ENCODE data around the gene SAA1. TPM values are rescaled to one million over a fixed set of nuclear protein-coding genes. Genes with fewer than 3 reads are reported as not detected.

The SAA1 gene
- 56.2 TPM for total RNA-seq

DNA sequence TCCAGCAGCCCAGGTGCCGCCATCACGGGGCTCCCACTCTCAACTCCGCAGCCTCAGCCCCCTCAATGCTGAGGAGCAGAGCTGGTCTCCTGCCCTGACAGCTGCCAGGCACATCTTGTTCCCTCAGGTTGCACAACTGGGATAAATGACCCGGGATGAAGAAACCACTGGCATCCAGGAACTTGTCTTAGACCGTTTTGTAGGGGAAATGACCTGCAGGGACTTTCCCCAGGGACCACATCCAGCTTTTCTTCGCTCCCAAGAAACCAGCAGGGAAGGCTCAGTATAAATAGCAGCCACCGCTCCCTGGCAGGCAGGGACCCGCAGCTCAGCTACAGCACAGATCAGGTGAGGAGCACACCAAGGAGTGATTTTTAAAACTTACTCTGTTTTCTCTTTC lies at the start of gene SAA1:
TSS of gene SAA1 (plus strand) at position 316 of the 400 bp plus-strand sequence. CDS start 624 bp downstream, outside the sequence.
- ATAC-seq, result peak; percentile 37

DNA sequence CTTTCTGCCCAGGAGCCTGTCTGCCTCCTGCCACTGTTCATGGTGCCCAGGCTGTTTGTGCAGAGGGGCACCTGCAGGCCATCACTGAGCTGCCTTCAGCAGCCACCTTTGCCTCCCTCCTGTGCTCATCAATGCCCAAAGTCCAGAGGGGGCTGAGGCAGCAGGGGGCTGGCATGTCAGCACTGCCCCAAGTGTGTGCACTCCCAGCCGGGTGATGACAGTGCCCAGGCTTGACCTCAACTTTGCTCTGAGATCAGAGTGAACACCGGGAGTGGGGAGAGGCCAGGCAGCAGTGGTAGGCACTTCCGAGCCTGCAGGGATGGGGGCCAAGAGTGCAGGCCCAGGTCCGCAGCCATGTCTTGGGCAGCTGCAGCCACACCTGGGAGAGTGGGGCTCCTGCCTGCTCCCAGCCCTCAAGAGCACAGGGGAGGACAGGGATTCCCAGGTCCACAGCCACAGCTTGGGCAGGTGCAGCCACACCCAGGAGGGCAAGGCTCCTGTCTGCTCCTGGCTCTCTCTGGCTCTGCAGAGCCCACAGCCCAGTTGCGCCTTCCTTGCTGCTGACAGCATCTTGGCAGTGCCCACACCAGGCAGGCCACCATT lies 44.7 kb upstream of the SAA1 start:
- no peak for ATAC-seq

DNA sequence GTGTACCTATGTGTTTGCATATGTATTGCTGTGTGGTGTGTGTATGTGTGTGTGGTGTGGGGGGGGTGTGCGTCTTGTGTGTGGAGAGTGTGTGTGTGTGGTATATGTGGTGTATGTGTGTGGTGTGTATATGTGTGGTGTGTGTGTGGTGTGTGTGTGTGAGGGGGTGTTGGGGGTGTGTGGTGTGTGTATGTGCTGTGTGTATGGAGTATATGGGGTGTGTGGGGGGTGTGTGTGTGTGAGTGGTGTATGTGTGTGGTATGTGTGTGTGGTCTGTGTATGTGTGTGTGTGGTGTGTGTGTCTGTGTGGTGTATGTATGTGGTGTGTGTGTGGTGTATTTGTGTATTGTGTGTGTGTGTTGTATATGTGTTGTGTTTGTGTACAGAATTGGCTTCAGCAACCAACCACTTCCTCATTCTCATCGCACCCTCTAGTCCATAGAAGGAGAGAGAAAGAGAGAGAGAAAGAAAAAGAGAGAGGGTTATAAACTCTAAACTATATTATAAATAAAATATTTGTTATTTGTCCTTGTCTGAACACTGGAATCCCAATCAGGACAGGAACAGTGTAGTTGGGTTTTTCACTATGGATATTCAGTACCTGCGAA lies 43.1 kb upstream of the SAA1 start:
- peak; percentile 11 for ATAC-seq

DNA sequence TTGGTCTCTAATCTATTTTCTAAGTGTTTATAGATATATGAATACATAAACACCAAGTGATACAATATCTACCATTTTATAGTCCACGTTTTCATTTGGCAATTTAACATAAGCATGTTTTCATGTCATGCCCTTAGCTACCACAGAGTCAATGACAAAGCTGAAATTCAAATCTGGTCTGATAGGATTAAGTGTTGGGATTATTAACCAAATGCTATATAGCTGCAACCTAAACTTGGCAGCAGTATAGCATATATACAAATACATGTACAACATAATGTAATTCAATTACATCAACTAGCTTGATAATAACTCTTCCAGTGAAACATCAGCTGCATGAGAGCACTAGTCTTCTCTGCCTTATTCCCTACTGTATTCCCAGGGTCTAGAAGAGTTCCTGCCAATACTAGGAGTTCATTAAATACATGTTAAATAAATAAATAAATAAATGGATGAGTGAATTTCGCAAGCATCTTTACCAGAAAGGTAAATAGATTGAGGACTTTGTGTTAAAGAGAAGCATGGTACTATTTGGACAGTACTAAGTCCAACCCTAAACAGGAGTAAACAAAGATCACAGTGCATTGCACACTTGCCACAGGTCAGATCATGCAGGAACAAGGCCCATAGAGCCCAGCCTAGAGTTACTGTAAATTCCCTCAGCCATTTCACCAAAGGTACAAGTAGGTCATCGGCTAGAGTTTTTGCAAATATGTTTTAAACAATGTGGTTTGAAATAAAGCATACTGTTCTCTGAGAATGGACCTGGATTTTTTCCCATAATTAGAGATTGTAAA lies 42.3 kb upstream of the SAA1 start:
- ATAC-seq, result no peak

DNA sequence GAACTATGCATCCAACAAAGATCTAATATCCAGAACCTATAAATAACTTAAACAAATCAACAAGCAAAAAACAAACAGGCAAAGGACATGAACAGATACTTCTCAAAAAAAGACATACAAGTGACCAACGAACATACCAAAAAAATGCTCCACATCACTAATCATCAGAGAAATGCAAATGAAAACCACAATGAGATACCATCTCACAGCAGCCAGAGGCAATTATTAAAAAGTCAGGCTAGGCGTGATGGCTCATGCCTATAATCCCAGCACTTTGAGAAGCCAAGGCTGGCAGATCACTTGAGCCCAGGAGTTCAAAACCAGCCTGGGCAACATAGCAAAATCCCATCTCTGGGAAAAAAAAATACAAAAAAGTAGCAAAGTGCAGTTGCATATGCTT lies 40.2 kb upstream of the SAA1 start:
- ATAC-seq, result no peak

DNA sequence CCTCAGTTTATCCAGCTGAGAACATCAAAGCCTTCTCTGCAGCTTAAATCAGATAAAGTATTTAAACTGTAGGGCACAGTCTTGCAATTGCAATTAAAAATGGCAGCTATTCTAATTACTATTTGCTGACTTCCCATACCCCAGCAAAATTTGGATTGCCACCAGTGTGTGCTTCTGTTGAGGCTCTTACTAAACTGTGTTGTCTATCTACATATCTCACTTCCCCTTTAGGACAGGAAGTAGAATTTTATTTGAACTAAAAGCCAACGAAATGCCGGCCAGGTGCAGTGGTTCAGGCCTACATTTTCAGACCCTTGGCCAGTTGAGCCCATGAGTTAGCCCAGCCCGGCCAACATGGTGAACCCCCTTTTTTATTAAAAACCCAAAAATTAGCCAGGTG lies 36.6 kb upstream of the SAA1 start:
- ATAC-seq, result peak; percentile 28

DNA sequence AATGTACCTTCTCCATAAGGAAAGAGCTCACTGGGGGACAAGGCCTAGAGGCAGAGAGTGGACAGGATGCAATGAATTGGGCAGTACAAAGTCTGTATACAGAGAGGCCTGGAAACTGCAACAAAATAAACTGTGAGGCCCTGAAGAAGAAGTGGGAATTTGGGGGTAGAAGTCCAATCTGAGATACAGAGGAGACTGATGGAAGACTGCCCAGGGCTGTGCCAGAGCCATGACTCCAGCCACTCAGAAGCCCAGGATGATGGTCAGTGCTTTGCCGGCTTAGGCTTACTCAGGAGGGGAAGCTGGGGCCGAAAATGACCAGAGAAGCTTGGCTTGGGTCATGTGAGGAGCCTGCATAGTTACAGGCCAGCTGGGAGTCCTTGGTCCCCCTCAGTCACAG lies 35.2 kb upstream of the SAA1 start:
- no peak for ATAC-seq

DNA sequence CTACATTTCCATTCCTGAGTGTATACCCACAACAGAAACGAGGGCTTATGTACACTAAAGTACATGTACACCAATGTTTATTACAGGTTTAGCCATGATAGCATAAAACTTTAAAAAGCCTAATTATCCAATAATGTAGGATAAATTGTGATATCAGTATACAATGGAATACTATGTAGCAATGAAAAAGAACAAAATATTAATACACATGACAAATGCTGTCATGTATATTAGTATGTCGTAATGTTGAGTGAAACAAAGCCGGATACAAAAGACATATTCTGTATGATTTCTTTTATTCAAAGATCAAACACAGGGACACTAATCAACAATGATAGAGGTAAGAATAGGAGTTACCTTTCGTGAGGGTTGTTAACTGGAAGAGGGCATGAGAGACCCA lies 32.2 kb upstream of the SAA1 start:
- ATAC-seq, result no peak

DNA sequence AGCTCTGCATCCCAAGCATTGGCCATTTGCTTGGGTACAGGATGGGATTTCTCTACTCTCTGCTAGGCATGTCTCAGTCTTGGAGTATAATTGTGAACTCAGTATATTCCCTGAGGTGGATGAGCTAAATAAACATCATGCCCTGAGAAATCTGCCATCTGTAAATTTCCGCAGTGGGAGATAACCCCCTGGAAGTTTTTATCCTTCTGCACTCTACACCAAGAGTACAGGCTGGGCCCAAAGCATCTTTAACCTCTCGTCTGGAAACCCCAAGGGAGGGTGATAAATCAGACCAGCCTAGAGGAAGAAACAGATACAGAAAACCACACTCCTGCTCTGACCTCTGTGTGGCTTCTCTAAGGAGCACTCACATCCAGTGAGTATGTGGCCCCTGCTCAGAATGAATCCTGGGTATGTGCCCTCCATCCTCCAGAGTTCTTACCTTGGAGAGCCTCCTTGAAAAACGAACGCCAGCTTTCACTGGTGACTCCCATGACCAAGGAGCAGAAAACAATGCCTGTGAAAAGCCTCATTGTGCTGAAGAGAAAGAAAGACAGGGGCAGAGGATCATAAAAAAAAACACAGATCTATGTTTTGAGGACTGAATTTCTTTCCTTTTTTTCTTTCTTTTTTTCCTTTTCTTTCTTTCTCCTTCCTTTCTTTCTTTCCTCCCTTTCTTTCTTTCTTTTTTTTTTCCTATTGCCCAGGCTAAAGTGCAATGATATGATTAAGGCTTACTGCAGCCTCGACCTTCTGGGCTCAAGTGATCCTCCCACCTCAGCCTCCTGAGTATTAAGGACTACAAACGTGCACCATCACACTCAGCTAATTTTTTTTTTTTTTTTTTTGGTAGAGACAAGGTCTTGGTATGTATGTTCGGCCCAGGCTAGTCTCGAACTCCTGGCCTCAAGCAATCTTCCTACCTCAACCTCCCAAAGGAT lies 30.4 kb upstream of the SAA1 start:
- ATAC-seq, result no peak

DNA sequence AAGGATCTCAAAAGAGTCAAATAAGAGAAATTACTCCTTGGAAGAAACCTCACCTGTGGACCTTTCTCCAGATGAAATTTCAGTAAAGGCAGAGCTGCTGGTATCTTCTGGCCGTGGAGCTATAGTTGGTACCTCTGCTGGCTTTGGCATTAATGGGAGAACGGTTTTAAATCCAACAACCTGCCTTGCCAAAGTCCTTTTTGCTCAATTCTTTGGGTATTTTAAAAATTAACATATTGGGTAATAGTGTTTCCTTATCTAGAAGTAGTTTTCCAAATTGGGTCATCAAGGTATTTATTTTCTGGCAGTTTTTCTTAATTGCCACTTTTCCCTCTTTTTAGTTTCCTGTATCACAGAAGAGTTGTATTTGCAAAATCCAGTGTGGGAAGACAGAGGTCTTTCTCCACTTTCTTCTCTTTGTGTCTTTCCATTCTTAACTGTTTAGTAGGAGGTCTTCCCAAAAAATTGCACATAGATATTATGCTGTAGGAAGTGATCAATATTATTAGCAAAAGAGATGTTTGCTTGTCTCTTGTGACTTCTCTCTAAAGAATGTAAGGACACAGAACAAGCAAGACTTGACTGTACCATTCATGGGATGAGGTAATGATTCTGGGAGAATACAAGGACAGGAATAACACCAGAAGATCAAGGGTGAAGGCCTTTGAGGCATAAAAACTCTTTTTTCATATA lies 29.3 kb upstream of the SAA1 start, which contains the start of gene SAA4:
TSS of gene SAA4 (minus strand) at position 139 of the 693 bp plus-strand sequence. CDS start 876 bp downstream, outside the sequence.
- no peak for ATAC-seq

DNA sequence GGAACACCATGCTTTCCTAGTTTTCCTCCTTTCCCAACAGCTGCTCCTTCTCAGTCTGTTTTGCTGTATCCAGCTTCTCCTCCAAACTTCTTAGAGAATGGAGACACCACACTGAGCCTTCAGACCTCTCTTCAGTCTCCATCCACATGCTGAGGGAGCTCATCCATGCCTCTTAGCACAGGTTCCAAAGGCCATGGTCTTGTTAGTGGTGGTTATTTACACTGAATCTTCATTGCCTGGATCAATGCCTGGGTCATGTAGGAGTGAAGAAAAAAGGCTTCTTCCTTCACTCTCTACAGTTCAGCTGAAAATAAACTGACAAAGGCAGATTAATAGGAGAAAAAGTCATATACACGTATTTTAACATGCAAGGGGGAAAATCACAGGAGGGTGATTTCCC lies 26.4 kb upstream of the SAA1 start:
- no peak for ATAC-seq

DNA sequence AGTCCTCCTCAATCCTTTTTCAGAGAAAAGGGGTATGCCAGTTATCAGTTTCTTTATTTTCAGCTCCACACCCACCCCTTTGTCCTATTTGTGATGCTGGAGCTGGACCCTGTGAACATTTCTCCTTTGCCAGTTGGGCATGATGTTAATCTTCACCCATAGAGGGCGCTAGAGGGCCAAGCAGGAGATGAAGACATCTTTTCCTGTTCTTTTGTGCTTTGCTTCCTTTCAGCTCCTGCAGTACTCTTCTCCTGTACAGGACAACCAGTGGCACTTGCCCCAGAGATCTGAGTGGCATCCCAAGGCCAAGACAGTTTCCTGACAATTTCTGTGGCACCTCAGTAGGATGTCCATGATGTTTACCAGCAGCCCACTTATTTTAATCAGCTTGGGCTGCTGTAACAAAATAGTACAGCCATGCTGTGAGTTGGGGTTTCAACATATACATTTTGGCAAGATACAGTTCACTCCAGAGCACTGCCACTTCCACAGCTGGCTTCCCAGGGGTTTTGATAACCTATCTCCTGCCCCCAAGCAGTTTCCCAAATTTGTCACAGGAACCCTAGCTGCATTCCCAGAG lies 22.2 kb upstream of the SAA1 start:
- ATAC-seq, result peak; percentile 66

DNA sequence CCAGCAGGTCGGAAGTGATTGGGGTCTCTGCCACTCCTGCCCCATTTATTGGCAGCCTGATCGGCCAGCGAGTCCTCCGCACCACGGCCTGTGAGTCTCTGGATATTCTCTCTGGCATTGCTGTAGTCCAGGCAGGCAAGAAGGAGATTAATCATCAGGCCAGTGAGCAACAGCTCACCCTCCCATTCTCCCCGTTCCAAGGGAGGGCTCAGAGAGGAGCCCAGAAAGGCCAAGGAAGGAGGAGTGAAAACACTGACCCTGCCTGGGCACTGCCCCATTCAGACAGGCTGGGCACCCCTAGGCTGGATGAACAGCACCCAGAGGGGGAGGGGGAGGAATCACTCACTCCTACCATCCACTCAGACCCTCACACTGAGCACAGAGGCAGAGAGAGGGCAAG lies 20.7 kb upstream of the SAA1 start:
- ATAC-seq, result no peak

DNA sequence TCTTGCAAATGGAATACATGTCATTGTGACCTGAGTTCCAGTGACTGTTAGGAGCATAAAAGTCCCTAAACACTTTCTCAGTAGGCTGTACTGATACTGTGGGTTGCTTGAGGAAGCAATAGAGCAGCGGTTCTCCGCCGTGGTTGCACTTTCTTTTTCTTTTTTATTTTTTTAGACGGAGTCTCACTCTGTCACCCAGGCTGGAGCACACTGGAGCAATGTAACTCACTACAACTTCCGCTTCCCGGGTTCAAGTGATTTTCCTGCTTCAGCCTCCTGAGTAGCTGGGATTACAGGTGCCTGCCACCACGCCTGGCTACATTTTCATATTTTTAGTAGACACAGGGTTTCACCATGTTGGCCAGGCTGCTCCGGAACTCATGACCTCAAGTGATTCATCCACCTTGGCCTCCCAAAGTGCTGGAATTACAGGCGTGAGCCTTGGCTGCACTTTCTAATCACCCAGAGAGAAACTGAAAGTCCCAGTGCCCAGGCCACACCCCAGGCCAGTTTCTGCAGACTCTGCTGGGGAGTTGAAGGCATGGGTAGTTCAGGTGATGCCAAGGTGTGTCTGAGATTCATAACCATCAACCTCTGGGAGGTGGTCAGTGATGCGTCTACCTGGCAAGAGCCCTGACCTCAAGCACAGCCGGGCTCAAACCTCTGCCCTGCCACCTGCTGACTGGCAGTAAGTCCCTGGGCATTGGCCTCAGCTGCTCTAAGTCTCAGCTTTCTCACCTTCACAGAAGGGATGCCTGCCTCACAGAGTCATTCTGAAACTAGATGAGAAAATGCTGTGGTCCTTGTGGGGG lies 19.5 kb upstream of the SAA1 start:
- ATAC-seq, result peak; percentile 75

DNA sequence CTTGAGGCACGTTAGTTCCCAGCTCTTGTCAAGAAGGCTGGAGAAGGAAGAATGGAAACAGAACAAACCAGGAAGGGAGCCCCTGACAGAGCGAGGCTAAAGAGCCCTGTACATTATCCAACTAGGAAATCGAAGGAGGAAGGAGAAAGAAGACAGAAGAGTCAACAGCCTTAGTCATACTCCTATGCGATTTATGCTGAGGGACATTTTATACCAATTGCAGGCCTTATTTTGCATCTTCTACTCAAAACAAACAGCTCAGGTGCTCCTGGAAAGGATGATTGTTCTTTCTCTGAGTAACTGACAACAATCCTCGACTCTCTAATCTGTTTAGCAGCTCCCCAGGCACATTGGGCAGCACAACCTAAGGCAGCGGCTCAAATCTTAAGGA lies 18.9 kb upstream of the SAA1 start:
- peak; percentile 53 for ATAC-seq

DNA sequence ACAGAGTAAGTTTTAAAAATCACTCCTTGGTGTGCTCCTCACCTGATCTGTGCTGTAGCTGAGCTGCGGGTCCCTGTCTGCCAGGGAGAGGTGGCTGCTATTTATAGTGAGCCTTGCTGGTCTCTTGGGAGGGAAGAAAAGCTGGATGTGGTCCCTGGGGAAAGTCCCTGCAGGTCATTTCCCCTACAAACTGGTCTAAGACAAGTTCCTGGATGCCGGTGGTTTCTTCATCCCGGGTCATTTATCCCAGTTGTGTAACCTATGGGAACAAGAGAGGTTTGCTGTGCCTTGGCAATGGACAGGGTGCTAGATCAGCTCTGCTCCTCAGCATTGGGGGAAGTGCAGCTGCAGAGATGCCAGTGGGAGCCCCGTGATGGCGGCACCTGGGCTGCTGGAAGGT lies 17.5 kb upstream of the SAA1 start, which contains the start of gene SAA2:
TSS of gene SAA2 (minus strand) at position 108 of the 400 bp plus-strand sequence. CDS start 657 bp downstream, outside the sequence.
- peak; percentile 2 for ATAC-seq

DNA sequence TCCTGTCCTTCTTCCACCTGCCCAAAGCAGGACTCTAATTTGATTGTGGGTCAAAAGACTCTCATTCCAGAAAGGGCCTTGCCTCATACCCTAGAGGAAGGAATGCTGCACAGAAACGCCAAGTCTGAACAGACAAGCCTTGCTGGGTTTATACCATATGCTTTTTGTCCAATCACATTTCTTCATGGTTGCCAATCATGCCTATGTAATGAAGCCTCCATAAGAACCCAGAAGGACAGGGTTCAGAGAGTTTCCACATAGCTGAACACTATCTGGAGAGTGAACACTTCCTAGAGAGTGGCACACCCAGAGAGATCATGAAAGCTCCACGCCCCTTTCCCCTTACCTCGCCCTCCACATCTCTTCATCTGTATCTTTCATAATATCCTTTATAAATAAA lies 12.8 kb upstream of the SAA1 start:
- ATAC-seq, result peak; percentile 88

DNA sequence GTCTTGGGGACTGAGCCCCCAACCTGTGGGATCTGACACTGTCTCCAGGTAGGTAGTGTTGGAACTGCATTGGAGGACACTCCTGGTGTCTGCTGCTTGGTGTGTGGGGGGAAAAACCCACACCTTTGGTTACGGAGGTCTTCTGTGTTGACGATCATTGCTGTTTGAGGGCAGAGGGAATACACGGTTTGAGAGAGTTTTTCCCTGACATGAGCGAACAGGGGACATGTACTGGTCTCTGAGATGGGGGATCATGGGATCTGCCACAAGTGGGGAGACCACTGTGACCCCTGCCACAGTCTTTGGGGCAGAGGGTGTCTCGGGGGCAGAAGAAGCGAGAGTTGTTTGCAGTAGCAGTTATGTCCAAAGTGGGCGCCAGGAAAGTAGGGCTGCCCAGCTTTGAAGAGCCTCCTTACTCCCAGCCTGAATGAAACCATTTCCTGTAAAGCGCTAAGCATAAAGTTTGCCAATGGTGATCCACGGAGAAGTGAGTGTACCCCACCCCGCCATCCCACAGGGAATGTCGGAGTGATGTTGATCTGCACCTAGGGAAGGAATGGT lies 12.2 kb upstream of the SAA1 start:
- ATAC-seq, result no peak

DNA sequence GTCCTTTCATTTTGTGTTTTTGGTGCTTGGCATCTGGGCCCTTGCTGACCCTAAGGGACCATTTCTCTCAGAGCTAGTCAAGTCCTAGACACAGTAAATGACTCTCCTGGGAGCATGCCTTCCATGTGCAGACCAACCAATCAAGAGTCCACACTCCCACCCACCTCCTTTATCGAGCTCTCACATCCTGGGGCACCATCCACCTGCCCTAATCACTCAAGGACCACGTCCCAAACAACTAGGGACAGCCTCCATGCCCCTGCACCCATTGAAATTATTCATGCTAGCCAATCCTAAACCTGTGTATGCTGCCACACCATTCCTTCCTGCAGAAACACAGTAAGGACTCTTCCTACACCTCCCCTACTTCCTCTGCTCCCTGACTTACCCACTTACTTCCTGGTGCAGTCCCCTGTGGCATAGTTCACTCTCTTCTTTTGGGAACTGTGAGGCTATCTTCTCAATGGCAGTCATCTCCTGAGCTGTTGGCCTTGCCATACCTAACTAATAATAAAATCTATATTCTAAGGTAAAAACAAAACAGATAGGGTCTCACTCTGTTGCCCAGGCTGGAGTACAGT lies 11.2 kb upstream of the SAA1 start:
- no peak for ATAC-seq

DNA sequence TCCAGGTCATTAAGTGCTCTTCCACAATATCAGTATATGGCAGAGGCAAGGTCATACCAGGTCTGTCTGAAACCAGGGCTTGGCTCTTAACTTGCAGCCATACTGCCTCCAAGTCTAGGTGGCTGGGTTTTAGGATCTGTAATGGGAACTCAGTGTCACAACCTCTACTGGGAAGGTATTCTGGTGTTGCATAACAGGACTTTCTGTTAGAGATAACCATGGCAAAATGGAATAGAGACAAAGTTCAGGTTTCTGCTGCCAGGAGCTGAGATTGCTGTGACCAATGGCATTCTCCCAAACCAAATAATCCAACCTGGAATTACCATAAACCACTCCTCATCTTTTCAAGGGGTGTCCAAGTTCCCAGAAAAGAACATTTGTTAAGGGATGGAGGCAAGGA lies 6.8 kb upstream of the SAA1 start:
- no peak for ATAC-seq
